Measurements from ENCODE around the gene TOE1.

The TOE1 gene

GRCh38 chr1:45299296-45299695 lies 40.7 kb upstream of the TOE1 start:
- H3K4me1 ChIP-seq (ENCODE audit: control insufficient read depth in 1 of 2, insufficient read depth in 2 of 2, low read length in 2 of 2): peaks cover 3 to 5% of the 10 kb centered on the region in 2 experiments
- H2AFZ ChIP-seq (ENCODE audit: insufficient read depth, low read length, poor library complexity): no peak overlapping the region
- no peaks in the 10 kb centered on the region for H3K9me3 ChIP-seq (ENCODE audit: insufficient read depth, low read depth, low read length)
- H2BK5ac ChIP-seq (ENCODE audit: low read depth, low read length, poor library complexity): no peak overlapping the region
- H3K4me2 ChIP-seq (ENCODE audit: low read length): no peak overlapping the region
- no peak overlapping the region for H3K14ac ChIP-seq (ENCODE audit: low read length)
- no peak for DNase-seq
- H3K79me2 ChIP-seq (ENCODE audit: control insufficient read depth, insufficient read depth, low read length, poor library complexity): peaks cover 8% of the 10 kb centered on the region
- no peak overlapping the region for H2BK120ac ChIP-seq (ENCODE audit: insufficient read depth, low read length, poor library complexity)
- peaks cover 10% of the 10 kb centered on the region for H3K79me1 ChIP-seq (ENCODE audit: low read length)
- no peak overlapping the region for H3K18ac ChIP-seq (ENCODE audit: low read length)
- no peak overlapping the region for H3K27ac ChIP-seq (ENCODE audit: low read depth, low read length)
- no peak overlapping the region for H3K4ac ChIP-seq (ENCODE audit: low read depth, low read length)
- no peak overlapping the region for H3K4me3 ChIP-seq (ENCODE audit: low read depth, low read length)
- no peak overlapping the region for H3K9ac ChIP-seq (ENCODE audit: low read length)
- no peak overlapping the region for H2AK5ac ChIP-seq (ENCODE audit: low read length)
- WGBS (ENCODE audit: extremely low coverage, insufficient coverage, insufficient read length): no CpG with 5 or more reads among the region's 1 CpG
- no peaks in the 10 kb centered on the region for H3K27me3 ChIP-seq (ENCODE audit: insufficient read depth, low read length)
- H2BK12ac ChIP-seq (ENCODE audit: low read length): no peak overlapping the region
- H4K91ac ChIP-seq (ENCODE audit: low read depth, low read length): no peak overlapping the region
- no peaks in the 10 kb centered on the region for H3K36me3 ChIP-seq (ENCODE audit: control insufficient read depth in 1 of 2, insufficient read depth in 2 of 2, low read length in 2 of 2)
- no peak overlapping the region for H4K12ac ChIP-seq (ENCODE audit: low read depth, low read length)
- H3K23ac ChIP-seq (ENCODE audit: low read length): no peak overlapping the region
- no peak overlapping the region for H4K8ac ChIP-seq (ENCODE audit: low read depth, low read length)

- Histone ChIP-seq H3K4me1 (ENCODE audit: control insufficient read depth in 1 of 2, insufficient read depth in 2 of 2, low read length in 2 of 2) (peaks cover 6% of the 10 kb centered on the region in 2 experiments), H3K18ac (ENCODE audit: low read length) (no peak overlapping the region), H3K27me3 (ENCODE audit: insufficient read depth, low read length) (no peaks in the 10 kb centered on the region), H3K4ac (ENCODE audit: low read depth, low read length) (no peak overlapping the region), H4K91ac (ENCODE audit: low read depth, low read length) (no peak overlapping the region), H3K79me1 (ENCODE audit: low read length) (peaks cover 11% of the 10 kb centered on the region), H3K23ac (ENCODE audit: low read length) (no peak overlapping the region), H2BK12ac (ENCODE audit: low read length) (no peak overlapping the region), H2AFZ (ENCODE audit: insufficient read depth, low read length, poor library complexity) (no peak overlapping the region), H2BK120ac (ENCODE audit: insufficient read depth, low read length, poor library complexity) (no peak overlapping the region), H3K9me3 (ENCODE audit: insufficient read depth, low read depth, low read length) (no peaks in the 10 kb centered on the region), H2AK5ac (ENCODE audit: low read length) (no peak overlapping the region), H3K36me3 (ENCODE audit: control insufficient read depth in 1 of 2, insufficient read depth in 2 of 2, low read length in 2 of 2) (no peaks in the 10 kb centered on the region), H3K27ac (ENCODE audit: low read depth, low read length) (no peak overlapping the region), H3K9ac (ENCODE audit: low read length) (no peak overlapping the region), H2BK5ac (ENCODE audit: low read depth, low read length, poor library complexity) (no peak overlapping the region), H4K12ac (ENCODE audit: low read depth, low read length) (no peak overlapping the region), H3K4me2 (ENCODE audit: low read length) (no peak overlapping the region), H4K8ac (ENCODE audit: low read depth, low read length) (no peak overlapping the region), H3K4me3 (ENCODE audit: low read depth, low read length) (no peak overlapping the region), H3K14ac (ENCODE audit: low read length) (no peak overlapping the region), H3K79me2 (ENCODE audit: control insufficient read depth, insufficient read depth, low read length, poor library complexity) (peaks cover 8% of the 10 kb centered on the region)
- peak; percentile 42 to 77 for DNase-seq
- WGBS (ENCODE audit: extremely low coverage, insufficient coverage, insufficient read length): no CpG with 5 or more reads among the region's 4 CpGs
Measured at GRCh38 chr1:45299981-45300668, 39.8 kb upstream of the TOE1 start.

GRCh38 chr1:45300669-45300997 lies 39.3 kb upstream of the TOE1 start:
- Histone ChIP-seq H2AFZ (ENCODE audit: insufficient read depth, low read length, poor library complexity) (no peak overlapping the region), H3K79me1 (ENCODE audit: low read length) (peaks cover 11% of the 10 kb centered on the region), H3K36me3 (ENCODE audit: control insufficient read depth in 1 of 2, insufficient read depth in 2 of 2, low read length in 2 of 2) (no peaks in the 10 kb centered on the region), H2BK5ac (ENCODE audit: low read depth, low read length, poor library complexity) (no peak overlapping the region), H4K91ac (ENCODE audit: low read depth, low read length) (no peak overlapping the region), H2BK12ac (ENCODE audit: low read length) (no peak overlapping the region), H3K4me3 (ENCODE audit: low read depth, low read length) (no peak overlapping the region), H3K14ac (ENCODE audit: low read length) (no peak overlapping the region), H3K4me2 (ENCODE audit: low read length) (no peak overlapping the region), H3K4ac (ENCODE audit: low read depth, low read length) (no peak overlapping the region), H3K79me2 (ENCODE audit: control insufficient read depth, insufficient read depth, low read length, poor library complexity) (peaks cover 8% of the 10 kb centered on the region), H3K27ac (ENCODE audit: low read depth, low read length) (no peak overlapping the region), H3K4me1 (ENCODE audit: control insufficient read depth in 1 of 2, insufficient read depth in 2 of 2, low read length in 2 of 2) (peaks cover 6% of the 10 kb centered on the region in 2 experiments), H3K23ac (ENCODE audit: low read length) (no peak overlapping the region), H3K27me3 (ENCODE audit: insufficient read depth, low read length) (no peaks in the 10 kb centered on the region), H2BK120ac (ENCODE audit: insufficient read depth, low read length, poor library complexity) (no peak overlapping the region), H3K9me3 (ENCODE audit: insufficient read depth, low read depth, low read length) (no peaks in the 10 kb centered on the region), H3K9ac (ENCODE audit: low read length) (no peak overlapping the region), H4K12ac (ENCODE audit: low read depth, low read length) (no peak overlapping the region), H2AK5ac (ENCODE audit: low read length) (no peak overlapping the region), H3K18ac (ENCODE audit: low read length) (no peak overlapping the region), H4K8ac (ENCODE audit: low read depth, low read length) (no peak overlapping the region)
- no CpG with 5 or more reads among the region's 2 CpGs for WGBS (ENCODE audit: extremely low coverage, insufficient coverage, insufficient read length)
- DNase-seq: no peak

GRCh38 chr1:45302505-45303150 lies 37.3 kb upstream of the TOE1 start:
- Histone ChIP-seq H3K27me3 (ENCODE audit: insufficient read depth, low read length) (no peaks in the 10 kb centered on the region), H3K9ac (ENCODE audit: low read length) (no peak overlapping the region), H3K36me3 (ENCODE audit: control insufficient read depth in 1 of 2, insufficient read depth in 2 of 2, low read length in 2 of 2) (no peaks in the 10 kb centered on the region), H4K91ac (ENCODE audit: low read depth, low read length) (no peak overlapping the region), H3K18ac (ENCODE audit: low read length) (no peak overlapping the region), H2BK5ac (ENCODE audit: low read depth, low read length, poor library complexity) (no peak overlapping the region), H3K9me3 (ENCODE audit: insufficient read depth, low read depth, low read length) (no peaks in the 10 kb centered on the region), H2BK12ac (ENCODE audit: low read length) (no peak overlapping the region), H3K4ac (ENCODE audit: low read depth, low read length) (no peak overlapping the region), H3K14ac (ENCODE audit: low read length) (no peak overlapping the region), H2BK120ac (ENCODE audit: insufficient read depth, low read length, poor library complexity) (no peak overlapping the region), H3K27ac (ENCODE audit: low read depth, low read length) (no peak overlapping the region), H3K4me3 (ENCODE audit: low read depth, low read length) (no peak overlapping the region), H3K79me1 (ENCODE audit: low read length) (peaks cover 11% of the 10 kb centered on the region), H3K4me2 (ENCODE audit: low read length) (peak overlapping the region; percentile 69), H3K4me1 (ENCODE audit: control insufficient read depth in 1 of 2, insufficient read depth in 2 of 2, low read length in 2 of 2) (peaks cover 6% of the 10 kb centered on the region in 2 experiments), H2AFZ (ENCODE audit: insufficient read depth, low read length, poor library complexity) (no peak overlapping the region), H3K23ac (ENCODE audit: low read length) (no peak overlapping the region), H3K79me2 (ENCODE audit: control insufficient read depth, insufficient read depth, low read length, poor library complexity) (peaks cover 8% of the 10 kb centered on the region), H4K8ac (ENCODE audit: low read depth, low read length) (peak overlapping the region; percentile 74), H4K12ac (ENCODE audit: low read depth, low read length) (peak overlapping the region; percentile 44), H2AK5ac (ENCODE audit: low read length) (no peak overlapping the region)
- WGBS (ENCODE audit: extremely low coverage, insufficient coverage, insufficient read length): no CpG with 5 or more reads among the region's 16 CpGs
- no peak for DNase-seq
